Tibial nerve (tissue), 3 donors: ENCODE data around the gene TRPC3.

Experiments used
- POLR2A ChIP-seq, 2 donors: fragments of 450-650 bp; IDR thresholded peaks; one replicate each; pipeline ENCODE4 v1.6.1; 2017; ENCODE audit warnings: antibody characterized with exemption in 2 of 2, mild to moderate bottlenecking in 2 of 2, moderate library complexity in 2 of 2
- TF ChIP-seq, protein P1 (sequence below), 5 experiments: fragments of 200-600 bp in 3 of 5; fragments of 450-650 bp in 2 of 5; sonication (generic) in 3 of 5; IDR thresholded peaks; one replicate each; pipeline ENCODE4 v1.5.1; 2016 to 2019; ENCODE audit warnings: antibody characterized with exemption in 5 of 5, mild to moderate bottlenecking in 3 of 5, moderate library complexity in 2 of 5

DNA sequence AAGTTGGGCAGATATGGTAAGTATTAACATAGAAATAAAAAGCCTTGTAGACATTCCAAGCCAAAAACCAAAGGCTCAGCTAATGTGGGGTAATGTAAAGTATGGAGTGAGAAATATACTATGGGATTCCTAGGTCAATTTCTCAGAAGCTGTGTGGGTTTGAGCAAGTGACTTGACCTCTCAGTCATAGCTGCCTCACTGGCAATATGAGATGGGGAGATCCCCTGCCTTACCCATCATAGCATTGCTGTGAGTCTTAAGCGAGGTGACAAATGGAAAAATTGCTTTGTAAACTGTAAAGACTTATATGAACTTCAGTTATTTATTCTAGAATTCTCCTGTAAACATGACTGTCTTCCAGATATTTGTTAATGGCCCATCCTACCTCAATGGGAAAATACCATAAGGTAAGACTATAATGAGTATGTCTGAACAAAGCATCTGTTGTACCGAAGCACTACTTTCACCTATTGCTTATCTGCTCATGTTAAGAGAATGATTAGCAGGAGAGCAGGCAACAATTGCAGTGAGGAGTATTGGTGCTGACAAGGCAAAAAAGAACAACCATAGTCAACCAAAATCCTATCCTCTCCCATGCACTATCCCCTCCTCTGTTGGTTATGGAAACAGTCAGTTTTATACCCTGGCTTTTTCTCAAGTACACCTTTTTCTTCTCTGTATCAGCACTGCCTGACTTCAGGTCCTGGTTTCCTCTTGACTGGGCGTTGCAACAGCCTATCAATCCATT lies 44.1 kb upstream of the TRPC3 start:
- TF ChIP-seq POLR2A (IDR thresholded peaks at IDR 0.05) = no peak
- TF ChIP-seq, protein P1, sequence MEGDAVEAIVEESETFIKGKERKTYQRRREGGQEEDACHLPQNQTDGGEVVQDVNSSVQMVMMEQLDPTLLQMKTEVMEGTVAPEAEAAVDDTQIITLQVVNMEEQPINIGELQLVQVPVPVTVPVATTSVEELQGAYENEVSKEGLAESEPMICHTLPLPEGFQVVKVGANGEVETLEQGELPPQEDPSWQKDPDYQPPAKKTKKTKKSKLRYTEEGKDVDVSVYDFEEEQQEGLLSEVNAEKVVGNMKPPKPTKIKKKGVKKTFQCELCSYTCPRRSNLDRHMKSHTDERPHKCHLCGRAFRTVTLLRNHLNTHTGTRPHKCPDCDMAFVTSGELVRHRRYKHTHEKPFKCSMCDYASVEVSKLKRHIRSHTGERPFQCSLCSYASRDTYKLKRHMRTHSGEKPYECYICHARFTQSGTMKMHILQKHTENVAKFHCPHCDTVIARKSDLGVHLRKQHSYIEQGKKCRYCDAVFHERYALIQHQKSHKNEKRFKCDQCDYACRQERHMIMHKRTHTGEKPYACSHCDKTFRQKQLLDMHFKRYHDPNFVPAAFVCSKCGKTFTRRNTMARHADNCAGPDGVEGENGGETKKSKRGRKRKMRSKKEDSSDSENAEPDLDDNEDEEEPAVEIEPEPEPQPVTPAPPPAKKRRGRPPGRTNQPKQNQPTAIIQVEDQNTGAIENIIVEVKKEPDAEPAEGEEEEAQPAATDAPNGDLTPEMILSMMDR (IDR thresholded peaks at IDR 0.05) = no peak
